Immature natural killer cell (primary cell): ENCODE measurements around the gene ACYP1. TPM values are rescaled to one million over a fixed set of nuclear protein-coding genes. Genes with fewer than 3 reads are reported as not detected.
A peak's percentile ranks its signal among the peaks of the same experiment; 100 is the strongest.

ENCODE experiments used
- DNase-seq, 3 donors: peaks; one replicate each; pipeline ENCODE4 v3.0.0; 2022; ENCODE audit warnings: mixed read lengths in 1 of 3
- H3K27ac Mint-ChIP-seq, 6 donors: one replicate each; pipeline ENCODE4 v1.8.0; 2020; ENCODE audit warnings: mixed read lengths in 6 of 6, mild to moderate bottlenecking in 5 of 6, inconsistent platforms in 4 of 6, moderate library complexity in 3 of 6
- H3K27me3 Mint-ChIP-seq, 3 donors: one replicate each; pipeline ENCODE4 v1.8.0; 2020 to 2021; ENCODE audit warnings: low read depth in 3 of 3, mild to moderate bottlenecking in 3 of 3, mixed read lengths in 3 of 3, moderate library complexity in 3 of 3, inconsistent platforms in 1 of 3
- H3K36me3 Mint-ChIP-seq, 3 donors: one replicate each; pipeline ENCODE4 v1.8.0; 2020; ENCODE audit warnings: mixed read lengths in 3 of 3, inconsistent platforms in 2 of 3, mild to moderate bottlenecking in 2 of 3
- H3K4me1 Mint-ChIP-seq, 2 donors: one replicate each; pipeline ENCODE4 v1.8.0; 2020; ENCODE audit warnings: inconsistent platforms in 2 of 2, mild to moderate bottlenecking in 2 of 2, mixed read lengths in 2 of 2, moderate library complexity in 1 of 2
- H3K4me3 Mint-ChIP-seq, 5 donors: one replicate each; pipeline ENCODE4 v1.8.0; 2020; ENCODE audit warnings: mild to moderate bottlenecking in 5 of 5, mixed read lengths in 5 of 5, inconsistent platforms in 3 of 5, moderate library complexity in 3 of 5
- H3K9me3 Mint-ChIP-seq, 6 donors: one replicate each; pipeline ENCODE4 v1.8.0; 2020; ENCODE audit warnings: mild to moderate bottlenecking in 6 of 6, mixed read lengths in 6 of 6, inconsistent platforms in 4 of 6, moderate library complexity in 3 of 6
- polyA plus RNA-seq, 3 donors: library from polyadenylated mRNA; unstranded; fragments of 300-500 nt; fragmentation: Illumina TruSeq; gene quantifications; one replicate each; pipeline ENCODE4 v1.2.3, GENCODE V29; 2021

The ACYP1 gene
- polyA plus RNA-seq, result 10 to 100 TPM; 14.1 to 19.6 (median 15.4) TPM

- peaks cover 0 to 4% (median 2%) of the 10 kb centered on the region in 3 donors for H3K27me3 Mint-ChIP-seq
- peak within 1 kb of the TSS; percentile 99 to 100 (median 100) for H3K4me3 Mint-ChIP-seq
- peak within 1 kb of the TSS; percentile 82 to 97 (median 94) for H3K27ac Mint-ChIP-seq
- peaks cover 3 to 4% (median 3%) of the 10 kb centered on the region in 3 donors for H3K36me3 Mint-ChIP-seq
- DNase-seq, result peak; percentile 90 to 92 (median 90)
- peaks cover 22 to 26% of the 10 kb centered on the region in 2 donors for H3K4me1 Mint-ChIP-seq
- no peaks in the 10 kb centered on the region for H3K9me3 Mint-ChIP-seq
Observed at GRCh38 chr14:75063491-75064204, at the start of gene ACYP1. Gene ACYP1, minus strand, starts transcription at chr14:75064024. Its CDS starts 471 bp downstream, at chr14:75063553.

- Mint-ChIP-seq H3K4me1 (peaks cover 8 to 12% of the 10 kb centered on the region in 2 donors), H3K9me3 (no peaks in the 10 kb centered on the region), H3K27me3 (peaks cover 0 to 3% (median 0%) of the 10 kb centered on the region in 3 donors), H3K27ac (no peak overlapping the region), H3K36me3 (peaks cover 31 to 63% (median 47%) of the 10 kb centered on the region in 3 donors), H3K4me3 (no peak overlapping the region)
- DNase-seq, result no peak
Observed at GRCh38 chr14:75109877-75110276, 46.1 kb upstream of the ACYP1 start.

GRCh38 chr14:75107186-75107585, 43.4 kb upstream of the ACYP1 start:
- DNase-seq, result no peak
- Mint-ChIP-seq H3K36me3 (peaks cover 36 to 59% (median 46%) of the 10 kb centered on the region in 3 donors), H3K27me3 (peaks cover 0 to 2% (median 0%) of the 10 kb centered on the region in 3 donors), H3K9me3 (no peaks in the 10 kb centered on the region), H3K27ac (no peak overlapping the region), H3K4me1 (no peaks in the 10 kb centered on the region), H3K4me3 (no peak overlapping the region)

GRCh38 chr14:75101491-75101890, 37.7 kb upstream of the ACYP1 start:
- no peaks in the 10 kb centered on the region for H3K4me1 Mint-ChIP-seq
- H3K27me3 Mint-ChIP-seq, result peaks cover 0 to 2% (median 0%) of the 10 kb centered on the region in 3 donors
- peaks cover 35 to 54% (median 39%) of the 10 kb centered on the region in 3 donors for H3K36me3 Mint-ChIP-seq
- H3K4me3 Mint-ChIP-seq, result no peak overlapping the region
- DNase-seq, result no peak
- no peaks in the 10 kb centered on the region for H3K9me3 Mint-ChIP-seq
- H3K27ac Mint-ChIP-seq, result no peak overlapping the region

GRCh38 chr14:75098682-75099081, 34.9 kb upstream of the ACYP1 start:
- Mint-ChIP-seq H3K27me3 (peaks cover 0 to 2% (median 0%) of the 10 kb centered on the region in 3 donors), H3K36me3 (peaks cover 38 to 60% (median 44%) of the 10 kb centered on the region in 3 donors), H3K9me3 (no peaks in the 10 kb centered on the region), H3K4me1 (no peaks in the 10 kb centered on the region), H3K27ac (no peak overlapping the region), H3K4me3 (no peak overlapping the region)
- DNase-seq, result no peak

- no peak overlapping the region for H3K27ac Mint-ChIP-seq
- H3K9me3 Mint-ChIP-seq, result no peaks in the 10 kb centered on the region
- no peak overlapping the region for H3K4me3 Mint-ChIP-seq
- no peaks in the 10 kb centered on the region for H3K4me1 Mint-ChIP-seq
- H3K36me3 Mint-ChIP-seq, result peaks cover 34 to 58% (median 41%) of the 10 kb centered on the region in 3 donors
- no peak for DNase-seq
- peaks cover 0 to 2% (median 0%) of the 10 kb centered on the region in 3 donors for H3K27me3 Mint-ChIP-seq
Observed at GRCh38 chr14:75098212-75098611, 34.4 kb upstream of the ACYP1 start.

- DNase-seq, result no peak
- Mint-ChIP-seq H3K27me3 (peaks cover 0 to 2% (median 0%) of the 10 kb centered on the region in 3 donors), H3K36me3 (peaks cover 33 to 53% (median 40%) of the 10 kb centered on the region in 3 donors), H3K4me1 (no peaks in the 10 kb centered on the region), H3K4me3 (no peak overlapping the region), H3K27ac (no peak overlapping the region), H3K9me3 (no peaks in the 10 kb centered on the region)
Observed at GRCh38 chr14:75096959-75097358, 33.1 kb upstream of the ACYP1 start.

GRCh38 chr14:75095690-75096089, 31.9 kb upstream of the ACYP1 start:
- H3K4me3 Mint-ChIP-seq, result no peak overlapping the region
- no peaks in the 10 kb centered on the region for H3K9me3 Mint-ChIP-seq
- peaks cover 33 to 55% (median 40%) of the 10 kb centered on the region in 3 donors for H3K36me3 Mint-ChIP-seq
- H3K27me3 Mint-ChIP-seq, result peaks cover 0 to 2% (median 0%) of the 10 kb centered on the region in 3 donors
- DNase-seq, result no peak
- no peak overlapping the region for H3K27ac Mint-ChIP-seq
- H3K4me1 Mint-ChIP-seq, result no peaks in the 10 kb centered on the region

GRCh38 chr14:75094896-75095295, 31.1 kb upstream of the ACYP1 start:
- no peak overlapping the region for H3K4me3 Mint-ChIP-seq
- peaks cover 0 to 2% (median 0%) of the 10 kb centered on the region in 3 donors for H3K27me3 Mint-ChIP-seq
- no peaks in the 10 kb centered on the region for H3K9me3 Mint-ChIP-seq
- peaks cover 33 to 51% (median 40%) of the 10 kb centered on the region in 3 donors for H3K36me3 Mint-ChIP-seq
- no peaks in the 10 kb centered on the region for H3K4me1 Mint-ChIP-seq
- no peak overlapping the region for H3K27ac Mint-ChIP-seq
- no peak for DNase-seq

GRCh38 chr14:75092698-75093097, 28.9 kb upstream of the ACYP1 start:
- no peak for DNase-seq
- Mint-ChIP-seq H3K27ac (peak overlapping the region in 1 of 6 donors; percentile 40), H3K27me3 (peaks cover 0 to under 1% (median 0%) of the 10 kb centered on the region in 3 donors), H3K4me3 (no peak overlapping the region), H3K9me3 (no peaks in the 10 kb centered on the region), H3K36me3 (peaks cover 18 to 39% (median 25%) of the 10 kb centered on the region in 3 donors), H3K4me1 (no peaks in the 10 kb centered on the region)

GRCh38 chr14:75091251-75091650, 27.4 kb upstream of the ACYP1 start:
- Mint-ChIP-seq H3K27ac (peak overlapping the region in 2 of 6 donors; percentile 74 to 79), H3K36me3 (peaks cover 15 to 43% (median 22%) of the 10 kb centered on the region in 3 donors), H3K9me3 (no peaks in the 10 kb centered on the region), H3K27me3 (no peaks in the 10 kb centered on the region), H3K4me3 (no peak overlapping the region), H3K4me1 (no peaks in the 10 kb centered on the region)
- no peak for DNase-seq

GRCh38 chr14:75090353-75090752, 26.5 kb upstream of the ACYP1 start:
- no peaks in the 10 kb centered on the region for H3K9me3 Mint-ChIP-seq
- H3K27ac Mint-ChIP-seq, result no peak overlapping the region
- H3K36me3 Mint-ChIP-seq, result peaks cover 17 to 45% (median 24%) of the 10 kb centered on the region in 3 donors
- no peaks in the 10 kb centered on the region for H3K4me1 Mint-ChIP-seq
- H3K4me3 Mint-ChIP-seq, result no peak overlapping the region
- no peaks in the 10 kb centered on the region for H3K27me3 Mint-ChIP-seq
- DNase-seq, result no peak

- H3K4me3 Mint-ChIP-seq, result no peak overlapping the region
- H3K27ac Mint-ChIP-seq, result no peak overlapping the region
- peak; percentile 40 to 46 (median 44) for DNase-seq
- H3K27me3 Mint-ChIP-seq, result no peaks in the 10 kb centered on the region
- H3K9me3 Mint-ChIP-seq, result no peaks in the 10 kb centered on the region
- H3K4me1 Mint-ChIP-seq, result no peaks in the 10 kb centered on the region
- peaks cover 21 to 50% (median 26%) of the 10 kb centered on the region in 3 donors for H3K36me3 Mint-ChIP-seq
Observed at GRCh38 chr14:75088566-75089373, 24.9 kb upstream of the ACYP1 start.

- Mint-ChIP-seq H3K27ac (no peak overlapping the region), H3K27me3 (no peaks in the 10 kb centered on the region), H3K4me1 (no peaks in the 10 kb centered on the region), H3K9me3 (no peaks in the 10 kb centered on the region), H3K4me3 (no peak overlapping the region), H3K36me3 (peaks cover 21 to 51% (median 26%) of the 10 kb centered on the region in 3 donors)
- no peak for DNase-seq
Observed at GRCh38 chr14:75088153-75088552, 24.3 kb upstream of the ACYP1 start.
